H1 (cell line): ENCODE results near the gene MAD2L1BP. TPM values are rescaled to one million over a fixed set of nuclear protein-coding genes. Genes with fewer than 3 reads are reported as not detected.

Source experiments
- CTCF ChIA-PET: fragments of 300-600 bp; sonication (Branson Sonifier 250); formaldehyde crosslinking; loops from one replicate; lab custom pipeline; 2021; ENCODE audit not compliant: partially characterized antibody; lab: Charles Lee
- POLR2A ChIA-PET: fragments of 300-600 bp; sonication (Branson Sonifier 250); formaldehyde crosslinking; loops from one replicate; lab custom pipeline; 2021; ENCODE audit warnings: inconsistent platforms; ENCODE audit not compliant: partially characterized antibody; lab: Charles Lee
- DNase-seq, 2 experiments: peaks; one replicate each; pipeline versions ENCODE4 v3.0.0 to v3.0.0-alpha.2; 2010 to 2022; ENCODE audit warnings: low spot score in 2 of 2, low read depth in 1 of 2, mixed read lengths in 1 of 2
- FAIRE-seq: peaks from 2 replicates; lab custom pipeline; 2011; peaks lifted over from hg19 to GRCh38; lab: Jason Lieb, UNC
- H2AFZ ChIP-seq: 2 replicates; pipeline ENCODE4 v1.8.1; 2012; ENCODE audit warnings: low read length, inconsistent platforms
- H2AK5ac ChIP-seq: 2 replicates; pipeline ENCODE4 v1.6.1; 2013; ENCODE audit warnings: low read depth, low read length
- H2BK120ac ChIP-seq: replicated peaks from 2 replicates; pipeline ENCODE3; 2013; ENCODE audit warnings: low read depth, low read length, inconsistent platforms
- H2BK12ac ChIP-seq: 2 replicates; pipeline ENCODE4 v1.6.1; 2013; ENCODE audit warnings: low read depth, low read length
- H2BK15ac ChIP-seq: 2 replicates; pipeline ENCODE4 v1.6.1; 2013; ENCODE audit warnings: low read length
- H2BK20ac ChIP-seq: 2 replicates; pipeline ENCODE4 v1.6.1; 2013; ENCODE audit warnings: low read length
- H2BK5ac ChIP-seq: 2 replicates; pipeline ENCODE4 v1.6.1; 2013; ENCODE audit warnings: low read depth, low read length
- H3K14ac ChIP-seq: 2 replicates; pipeline ENCODE4 v1.6.1; 2013; ENCODE audit warnings: inconsistent platforms; ENCODE audit not compliant: insufficient read length
- H3K18ac ChIP-seq: 2 replicates; pipeline ENCODE4 v1.6.1; 2013; ENCODE audit warnings: low read length; ENCODE audit errors: extremely low read depth
- H3K23ac ChIP-seq: 2 replicates; pipeline ENCODE4 v1.6.1; 2013; ENCODE audit warnings: inconsistent platforms; ENCODE audit not compliant: insufficient read length
- H3K23me2 ChIP-seq: 2 replicates; pipeline ENCODE4 v1.6.1; 2013; ENCODE audit warnings: low read depth, low read length
- H3K27ac ChIP-seq: 2 replicates; pipeline ENCODE4 v1.6.1; 2011; ENCODE audit warnings: low read depth, low read length, inconsistent platforms
- H3K27me3 ChIP-seq, 4 experiments: replicated peaks in 1 of 4; 1 replicate in 1 of 4; 2 replicates in 3 of 4; pipeline versions ENCODE4 v1.6.1 to v1.8.1; 2011 to 2013; ENCODE audit warnings: low read length in 3 of 4, mild to moderate bottlenecking in 3 of 4, inconsistent platforms in 2 of 4, mixed read lengths in 2 of 4, moderate library complexity in 1 of 4; ENCODE audit not compliant: control insufficient read depth in 3 of 4, insufficient read depth in 3 of 4; ENCODE audit errors: extremely low read depth in 1 of 4
- H3K36me3 ChIP-seq, 4 experiments: 2 replicates each; pipeline versions ENCODE4 v1.6.1 to v1.8.1; 2011 to 2013; ENCODE audit warnings: mild to moderate bottlenecking in 4 of 4, low read length in 3 of 4, moderate library complexity in 2 of 4, control low read depth in 1 of 4, inconsistent platforms in 1 of 4; ENCODE audit not compliant: insufficient read depth in 4 of 4, control insufficient read depth in 2 of 4
- H3K4ac ChIP-seq: replicated peaks from 2 replicates; pipeline ENCODE3; 2013; ENCODE audit warnings: low read length, low read depth, mixed read lengths, inconsistent platforms; ENCODE audit not compliant: insufficient read length
- H3K4me1 ChIP-seq, 4 experiments: replicated peaks in 1 of 4; 1 replicate in 1 of 4; 2 replicates in 3 of 4; pipeline versions ENCODE4 v1.6.1 to v1.8.1; 2011 to 2013; ENCODE audit warnings: low read length in 3 of 4, inconsistent platforms in 2 of 4, mixed read lengths in 1 of 4; ENCODE audit not compliant: insufficient read depth in 4 of 4, control insufficient read depth in 3 of 4
- H3K4me2 ChIP-seq, 2 experiments: 2 replicates each; pipeline versions ENCODE4 v1.6.1 to v1.8.1; 2011 to 2013; ENCODE audit warnings: low read depth in 2 of 2, low read length in 2 of 2, control low read depth in 1 of 2, inconsistent platforms in 1 of 2, mild to moderate bottlenecking in 1 of 2; ENCODE audit not compliant: insufficient read depth in 1 of 2
- H3K4me3 ChIP-seq, 4 experiments: fragments of 200-600, 300-600 bp in 1 of 4; sonication (generic), shearing (Covaris generic), sonication (Bioruptor Twin) in 1 of 4; 2 replicates each; pipeline versions ENCODE4 v1.5.1 to v1.8.1; 2011 to 2016; ENCODE audit warnings: low read length in 4 of 4, low read depth in 3 of 4, control low read depth in 2 of 4, inconsistent platforms in 2 of 4, mild to moderate bottlenecking in 2 of 4, mixed read lengths in 1 of 4, moderate library complexity in 1 of 4; ENCODE audit not compliant: insufficient read depth in 2 of 4; ENCODE audit errors: extremely low read depth in 1 of 4
- H3K56ac ChIP-seq: replicated peaks from 2 replicates; pipeline ENCODE3; 2013; ENCODE audit warnings: low read depth, mild to moderate bottlenecking, mixed read lengths, low read length, inconsistent platforms; ENCODE audit not compliant: insufficient read length
- H3K79me1 ChIP-seq: 2 replicates; pipeline ENCODE4 v1.6.1; 2013; ENCODE audit warnings: low read depth, low read length, control low read depth
- H3K79me2 ChIP-seq, 2 experiments: 2 replicates each; pipeline versions ENCODE4 v1.6.1 to v1.8.1; 2012 to 2013; ENCODE audit warnings: low read length in 2 of 2, mild to moderate bottlenecking in 2 of 2, inconsistent platforms in 1 of 2; ENCODE audit not compliant: insufficient read depth in 2 of 2, control insufficient read depth in 1 of 2
- H3K9ac ChIP-seq, 4 experiments: replicated peaks in 1 of 4; 1 replicate in 1 of 4; 2 replicates in 3 of 4; pipeline versions ENCODE4 v1.6.1 to v1.8.1; 2011 to 2013; ENCODE audit warnings: low read depth in 3 of 4, low read length in 3 of 4, control low read depth in 2 of 4, mild to moderate bottlenecking in 2 of 4, moderate library complexity in 2 of 4, inconsistent platforms in 1 of 4; ENCODE audit errors: extremely low read depth in 1 of 4
- H3K9me3 ChIP-seq, 2 experiments: 2 replicates each; pipeline versions ENCODE4 v1.6.1 to v1.8.1; 2012 to 2013; ENCODE audit warnings: mild to moderate bottlenecking in 2 of 2, moderate library complexity in 2 of 2, control low read depth in 1 of 2, inconsistent platforms in 1 of 2, low read depth in 1 of 2, low read length in 1 of 2, mixed read lengths in 1 of 2; ENCODE audit not compliant: insufficient read depth in 2 of 2
- H4K20me1 ChIP-seq, 2 experiments: replicated peaks in 1 of 2; 2 replicates each; pipeline versions ENCODE3 to v1.8.1; 2011 to 2013; ENCODE audit warnings: inconsistent platforms in 2 of 2, low read length in 2 of 2, mild to moderate bottlenecking in 1 of 2; ENCODE audit not compliant: insufficient read depth in 2 of 2, control insufficient read depth in 1 of 2
- H4K5ac ChIP-seq: 2 replicates; pipeline ENCODE4 v1.6.1; 2013; ENCODE audit warnings: low read length, low read depth, mixed read lengths, inconsistent platforms; ENCODE audit not compliant: insufficient read length
- H4K8ac ChIP-seq: 2 replicates; pipeline ENCODE4 v1.8.0; 2013; ENCODE audit warnings: mild to moderate bottlenecking, moderate library complexity, low read length, inconsistent platforms; ENCODE audit not compliant: insufficient read depth; ENCODE audit errors: extremely low read depth
- H4K91ac ChIP-seq: replicated peaks from 2 replicates; pipeline ENCODE3; 2013; ENCODE audit warnings: low read length, mixed read lengths, inconsistent platforms; ENCODE audit not compliant: insufficient read length
- BRCA1 ChIP-seq: IDR thresholded peaks from 2 replicates; pipeline ENCODE4 v1.6.1; 2012; ENCODE audit warnings: low read depth, low read length, improper control_type of control experiment
- CHD1 ChIP-seq: IDR thresholded peaks from 2 replicates; pipeline ENCODE4 v1.6.1; 2012; ENCODE audit warnings: low read depth, low read length, improper control_type of control experiment
- GTF2F1 ChIP-seq: IDR thresholded peaks from 2 replicates; pipeline ENCODE4 v1.6.1; 2012; ENCODE audit warnings: low read depth, low read length, improper control_type of control experiment, borderline replicate concordance
- JUN ChIP-seq: IDR thresholded peaks from 2 replicates; pipeline ENCODE4 v1.6.1; 2011; ENCODE audit warnings: low read depth, mild to moderate bottlenecking, improper control_type of control experiment, low read length
- JUND ChIP-seq: IDR thresholded peaks from 2 replicates; pipeline ENCODE4 v1.6.1; 2011; ENCODE audit warnings: mild to moderate bottlenecking, improper control_type of control experiment, low read length
- POLR2AphosphoS5 ChIP-seq: IDR thresholded peaks from 2 replicates; pipeline ENCODE4 v1.6.1; 2011; ENCODE audit warnings: low read depth, low read length
- RAD21 ChIP-seq, 2 experiments: IDR thresholded peaks in 1 of 2; conservative IDR thresholded peaks in 1 of 2; 2 replicates each; pipeline ENCODE4 v1.6.1; 2011; ENCODE audit warnings: low read depth in 2 of 2, low read length in 2 of 2, improper control_type of control experiment in 1 of 2, inconsistent platforms in 1 of 2, mild to moderate bottlenecking in 1 of 2, moderate library complexity in 1 of 2
- RFX5 ChIP-seq: IDR thresholded peaks from 2 replicates; pipeline ENCODE4 v1.6.1; 2011; ENCODE audit warnings: low read depth, low read length, improper control_type of control experiment, borderline replicate concordance
- WGBS, 2 experiments: shearing (Covaris generic) in 1 of 2; methylation state at CpG; one replicate each; pipeline versions ENCODE4 v1.1.6 to v1.1.7; 2013 to 2015; ENCODE audit warnings: low lambda C conversion rate in 2 of 2, mixed read lengths in 2 of 2, inconsistent platforms in 1 of 2, low coverage in 1 of 2, missing lambda C conversion rate in 1 of 2; ENCODE audit not compliant: insufficient replicate concordance in 2 of 2, insufficient coverage in 1 of 2, insufficient read length in 1 of 2; ENCODE audit errors: extremely low coverage in 1 of 2, missing lambda C conversion rate in 1 of 2; 5-methylcytosine and 5-hydroxymethylcytosine counted together
- polyA plus RNA-seq, 7 experiments: library from polyadenylated mRNA; depleted of rRNA in 3 of 7; stranded (reverse) in 5 of 7; unstranded in 2 of 7; fragments of >200 nt in 5 of 7; fragments of 200-250 nt in 2 of 7; gene quantifications; 1 replicate in 5 of 7; 2 replicates in 1 of 7; 4 replicates in 1 of 7; pipeline versions ENCODE4 v1.2.1 to v1.2.3, GENCODE V29; 2011 to 2013; ENCODE audit warnings: missing spikeins in 2 of 7, mixed read lengths in 2 of 7
- total RNA-seq: library from RNA; stranded (reverse); fragmentation: NEBNext Ultra II Directional; extraction: Animal tissue kit (Norgen Biotek cat#: 25700); gene quantifications from 2 replicates; pipeline ENCODE4 v1.2.1, GENCODE V29; 2021

The MAD2L1BP gene
- total and polyA plus RNA-seq, 2 of the 8 experiments (the other 6 are each of a cell fraction or from before 2014, with no cell fraction given) = 35.5 to 70.0 TPM

DNA sequence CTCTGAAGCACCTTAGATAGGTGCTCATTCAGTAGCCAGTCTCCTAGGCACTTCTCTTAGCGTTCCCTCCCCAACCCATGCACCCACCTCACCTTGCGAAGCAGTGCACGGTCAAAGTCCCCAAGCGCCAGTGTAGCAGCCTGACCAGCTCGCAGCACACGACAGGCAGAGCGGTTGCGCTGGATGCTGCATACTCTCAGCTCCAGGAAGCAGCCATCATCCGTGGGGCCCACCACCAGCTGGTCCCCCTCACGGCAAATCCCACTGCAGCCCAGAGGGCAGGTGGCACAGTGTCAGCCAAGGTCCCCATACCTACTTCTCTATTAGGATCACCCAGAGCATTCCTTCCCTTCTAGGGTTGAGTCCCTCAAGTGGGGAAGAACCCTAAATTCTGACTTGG is 13.1 kb upstream of the MAD2L1BP start:
- Histone ChIP-seq H2BK5ac (no peak overlapping the region), H3K27me3 (no peaks in the 10 kb centered on the region), H3K79me2 (peaks cover 0 to 8% of the 10 kb centered on the region in 2 experiments; a peak in 1 of 4 replicates), H4K8ac (no peak overlapping the region), H2AK5ac (no peak overlapping the region), H2AFZ (no peak overlapping the region), H4K91ac (no peak overlapping the region), H2BK15ac (no peak overlapping the region), H3K23ac (no peak overlapping the region), H3K4me1 (no peaks in the 10 kb centered on the region), H3K56ac (no peak overlapping the region), H2BK120ac (no peak overlapping the region), H4K20me1 (peaks cover 8 to 11% of the 10 kb centered on the region in 2 experiments), H3K4me3 (no peak overlapping the region), H3K9ac (no peak overlapping the region), H3K9me3 (no peaks in the 10 kb centered on the region), H3K23me2 (no peaks in the 10 kb centered on the region), H3K27ac (no peak overlapping the region), H3K18ac (no peak overlapping the region), H2BK20ac (no peak overlapping the region), H2BK12ac (no peak overlapping the region), H3K36me3 (peaks cover 36 to 71% (median 57%) of the 10 kb centered on the region in 4 experiments), H4K5ac (no peak overlapping the region), H3K79me1 (peaks cover 8% of the 10 kb centered on the region), H3K4ac (no peak overlapping the region), H3K4me2 (no peak overlapping the region), H3K14ac (no peak overlapping the region)
- TF ChIP-seq POLR2AphosphoS5 (no peak), CHD1 (no peak), BRCA1 (no peak), RAD21 (IDR thresholded peaks at IDR 0.05 in 1 of 2, conservative IDR thresholded peaks at IDR 0.05 in 1 of 2; ENCODE audit: low read depth in 2 of 2, low read length in 2 of 2) (no peak), JUND (no peak), JUN (no peak), GTF2F1 (no peak), RFX5 (no peak)
- FAIRE-seq (no peak), DNase-seq (no peak)
- POLR2A ChIA-PET = interaction anchor here (1.1 kb wide), 1 partner anchor 46 kb away, joined by 3 read pairs; no protein-coding TSS in a partner anchor
- WGBS, 2 experiments = 96% methylated on average over 10 of the region's 10 CpGs; no CpG with 5 or more reads in 1 of the 2 experiments
- CTCF ChIA-PET = interaction anchor here (1.0 to 4.0 kb wide), 3 partner anchors 9 to 456 kb away, joined by 3 to 23 read pairs (median 3); no protein-coding TSS in a partner anchor
